ENCODE results near the gene ZP1.

ZP1 gene

GRCh38 chr11:60842668-60843600 is 24.4 kb upstream of the ZP1 start:
- no peaks in the 10 kb centered on the region for H3K27me3 Mint-ChIP-seq (ENCODE audit: low read depth)
- no peaks in the 10 kb centered on the region for H3K36me3 Mint-ChIP-seq (ENCODE audit: low read depth)
- peak overlapping the region; percentile 84 to 92 (median 86) for H3K4me3 Mint-ChIP-seq
- H3K27ac Mint-ChIP-seq = peak overlapping the region in 2 of 3 experiments; percentile 5 to 77
- H3K4me1 Mint-ChIP-seq = peaks cover 54% of the 10 kb centered on the region
- H3K9me3 Mint-ChIP-seq = no peaks in the 10 kb centered on the region
- TF ChIP-seq, protein P1, sequence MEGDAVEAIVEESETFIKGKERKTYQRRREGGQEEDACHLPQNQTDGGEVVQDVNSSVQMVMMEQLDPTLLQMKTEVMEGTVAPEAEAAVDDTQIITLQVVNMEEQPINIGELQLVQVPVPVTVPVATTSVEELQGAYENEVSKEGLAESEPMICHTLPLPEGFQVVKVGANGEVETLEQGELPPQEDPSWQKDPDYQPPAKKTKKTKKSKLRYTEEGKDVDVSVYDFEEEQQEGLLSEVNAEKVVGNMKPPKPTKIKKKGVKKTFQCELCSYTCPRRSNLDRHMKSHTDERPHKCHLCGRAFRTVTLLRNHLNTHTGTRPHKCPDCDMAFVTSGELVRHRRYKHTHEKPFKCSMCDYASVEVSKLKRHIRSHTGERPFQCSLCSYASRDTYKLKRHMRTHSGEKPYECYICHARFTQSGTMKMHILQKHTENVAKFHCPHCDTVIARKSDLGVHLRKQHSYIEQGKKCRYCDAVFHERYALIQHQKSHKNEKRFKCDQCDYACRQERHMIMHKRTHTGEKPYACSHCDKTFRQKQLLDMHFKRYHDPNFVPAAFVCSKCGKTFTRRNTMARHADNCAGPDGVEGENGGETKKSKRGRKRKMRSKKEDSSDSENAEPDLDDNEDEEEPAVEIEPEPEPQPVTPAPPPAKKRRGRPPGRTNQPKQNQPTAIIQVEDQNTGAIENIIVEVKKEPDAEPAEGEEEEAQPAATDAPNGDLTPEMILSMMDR (IDR thresholded peaks at IDR 0.05; ENCODE audit: unreplicated experiment in 3 of 3) = no peak

- no peaks in the 10 kb centered on the region for H3K27me3 Mint-ChIP-seq (ENCODE audit: low read depth)
- no peak overlapping the region for H3K27ac Mint-ChIP-seq
- H3K4me3 Mint-ChIP-seq = peak overlapping the region; percentile 84 to 92 (median 86)
- H3K4me1 Mint-ChIP-seq = peaks cover 54% of the 10 kb centered on the region
- TF ChIP-seq, protein P1 (IDR thresholded peaks at IDR 0.05; ENCODE audit: unreplicated experiment in 3 of 3) = no peak
- no peaks in the 10 kb centered on the region for H3K9me3 Mint-ChIP-seq
- H3K36me3 Mint-ChIP-seq (ENCODE audit: low read depth) = peaks cover 4% of the 10 kb centered on the region
Measured at GRCh38 chr11:60844045-60844869, 23.1 kb upstream of the ZP1 start.

GRCh38 chr11:60844870-60845221 is 22.5 kb upstream of the ZP1 start:
- Mint-ChIP-seq H3K9me3 (no peaks in the 10 kb centered on the region), H3K27ac (no peak overlapping the region), H3K4me1 (peaks cover 48% of the 10 kb centered on the region), H3K36me3 (ENCODE audit: low read depth) (peaks cover 4% of the 10 kb centered on the region), H3K4me3 (peak overlapping the region; percentile 84 to 92 (median 86)), H3K27me3 (ENCODE audit: low read depth) (no peaks in the 10 kb centered on the region)
- TF ChIP-seq, protein P1 (IDR thresholded peaks at IDR 0.05; ENCODE audit: unreplicated experiment in 3 of 3) = no peak

GRCh38 chr11:60845338-60845737 is 22.0 kb upstream of the ZP1 start:
- no peaks in the 10 kb centered on the region for H3K9me3 Mint-ChIP-seq
- H3K27ac Mint-ChIP-seq = no peak overlapping the region
- H3K4me1 Mint-ChIP-seq = peaks cover 46% of the 10 kb centered on the region
- TF ChIP-seq, protein P1 (IDR thresholded peaks at IDR 0.05; ENCODE audit: unreplicated experiment in 3 of 3) = no peak
- H3K36me3 Mint-ChIP-seq (ENCODE audit: low read depth) = peaks cover 4% of the 10 kb centered on the region
- H3K27me3 Mint-ChIP-seq (ENCODE audit: low read depth) = no peaks in the 10 kb centered on the region
- H3K4me3 Mint-ChIP-seq = peak overlapping the region; percentile 84 to 92 (median 86)

- peaks cover 15% of the 10 kb centered on the region for H3K36me3 Mint-ChIP-seq (ENCODE audit: low read depth)
- H3K4me1 Mint-ChIP-seq = peaks cover 30% of the 10 kb centered on the region
- H3K4me3 Mint-ChIP-seq = no peak overlapping the region
- H3K9me3 Mint-ChIP-seq = no peaks in the 10 kb centered on the region
- no peaks in the 10 kb centered on the region for H3K27me3 Mint-ChIP-seq (ENCODE audit: low read depth)
- TF ChIP-seq, protein P1 (IDR thresholded peaks at IDR 0.05; ENCODE audit: unreplicated experiment in 3 of 3) = no peak
- H3K27ac Mint-ChIP-seq = no peak overlapping the region
Measured at GRCh38 chr11:60847281-60847680, 20.1 kb upstream of the ZP1 start.

Data from nephron (organoid).